ENCODE results near the gene AGTR1.
"Not testable (repeated sequence)": the region's sequence is repeated elsewhere in the genome, so short reads cannot be mapped to it uniquely, and the experiment has no call there.

The AGTR1 gene

GRCh38 chr3:148778926-148779325 is 81.2 kb downstream of the AGTR1 start:
- no peak overlapping the region for H3K4me3 ChIP-seq (ENCODE audit: low read depth, low read length)
- no peaks in the 10 kb centered on the region for H3K27me3 ChIP-seq (ENCODE audit: insufficient read depth, low read length)
- no peak overlapping the region for H4K8ac ChIP-seq (ENCODE audit: low read depth, low read length)
- no peak overlapping the region for H3K4ac ChIP-seq (ENCODE audit: low read depth, low read length)
- no peak overlapping the region for H3K9ac ChIP-seq (ENCODE audit: low read length)
- no peak overlapping the region for H2AFZ ChIP-seq (ENCODE audit: insufficient read depth, low read length, poor library complexity)
- WGBS (ENCODE audit: extremely low coverage, insufficient coverage, insufficient read length): no CpG with 5 or more reads among the region's 3 CpGs
- H4K12ac ChIP-seq (ENCODE audit: low read depth, low read length): no peak overlapping the region
- H3K36me3 ChIP-seq (ENCODE audit: control insufficient read depth in 1 of 2, insufficient read depth in 2 of 2, low read length in 2 of 2): no peaks in the 10 kb centered on the region
- H3K9me3 ChIP-seq (ENCODE audit: insufficient read depth, low read depth, low read length): no peaks in the 10 kb centered on the region
- H3K23ac ChIP-seq (ENCODE audit: low read length): no peak overlapping the region
- H3K79me2 ChIP-seq (ENCODE audit: control insufficient read depth, insufficient read depth, low read length, poor library complexity): no peaks in the 10 kb centered on the region
- no peaks in the 10 kb centered on the region for H3K4me1 ChIP-seq (ENCODE audit: control insufficient read depth in 1 of 2, insufficient read depth in 2 of 2, low read length in 2 of 2)
- no peak overlapping the region for H2BK5ac ChIP-seq (ENCODE audit: low read depth, low read length, poor library complexity)
- H2BK12ac ChIP-seq (ENCODE audit: low read length): no peak overlapping the region
- H3K18ac ChIP-seq (ENCODE audit: low read length): no peak overlapping the region
- H2AK5ac ChIP-seq (ENCODE audit: low read length): no peak overlapping the region
- H4K91ac ChIP-seq (ENCODE audit: low read depth, low read length): no peak overlapping the region
- H3K4me2 ChIP-seq (ENCODE audit: low read length): no peak overlapping the region
- H3K79me1 ChIP-seq (ENCODE audit: low read length): no peaks in the 10 kb centered on the region
- no peak overlapping the region for H2BK120ac ChIP-seq (ENCODE audit: insufficient read depth, low read length, poor library complexity)
- no peak overlapping the region for H3K14ac ChIP-seq (ENCODE audit: low read length)
- DNase-seq: no peak
- no peak overlapping the region for H3K27ac ChIP-seq (ENCODE audit: low read depth, low read length)

GRCh38 chr3:148785026-148785425 is 87.3 kb downstream of the AGTR1 start:
- not testable (repeated sequence) for H3K27me3 ChIP-seq (ENCODE audit: insufficient read depth, low read length); H2BK12ac ChIP-seq (ENCODE audit: low read length); H3K9ac ChIP-seq (ENCODE audit: low read length); H2BK120ac ChIP-seq (ENCODE audit: insufficient read depth, low read length, poor library complexity); H3K23ac ChIP-seq (ENCODE audit: low read length); H3K79me2 ChIP-seq (ENCODE audit: control insufficient read depth, insufficient read depth, low read length, poor library complexity); H3K9me3 ChIP-seq (ENCODE audit: insufficient read depth, low read depth, low read length); H2BK5ac ChIP-seq (ENCODE audit: low read depth, low read length, poor library complexity); H3K4ac ChIP-seq (ENCODE audit: low read depth, low read length); H3K79me1 ChIP-seq (ENCODE audit: low read length); H4K8ac ChIP-seq (ENCODE audit: low read depth, low read length); H3K36me3 ChIP-seq (ENCODE audit: control insufficient read depth in 1 of 2, insufficient read depth in 2 of 2, low read length in 2 of 2); H3K14ac ChIP-seq (ENCODE audit: low read length); H3K27ac ChIP-seq (ENCODE audit: low read depth, low read length); H3K18ac ChIP-seq (ENCODE audit: low read length); H4K91ac ChIP-seq (ENCODE audit: low read depth, low read length); H2AFZ ChIP-seq (ENCODE audit: insufficient read depth, low read length, poor library complexity); H2AK5ac ChIP-seq (ENCODE audit: low read length); H4K12ac ChIP-seq (ENCODE audit: low read depth, low read length); H3K4me1 ChIP-seq (ENCODE audit: control insufficient read depth in 1 of 2, insufficient read depth in 2 of 2, low read length in 2 of 2); H3K4me3 ChIP-seq (ENCODE audit: low read depth, low read length); DNase-seq; H3K4me2 ChIP-seq (ENCODE audit: low read length)
- no CpG with 5 or more reads among the region's 6 CpGs for WGBS (ENCODE audit: extremely low coverage, insufficient coverage, insufficient read length)

DNA sequence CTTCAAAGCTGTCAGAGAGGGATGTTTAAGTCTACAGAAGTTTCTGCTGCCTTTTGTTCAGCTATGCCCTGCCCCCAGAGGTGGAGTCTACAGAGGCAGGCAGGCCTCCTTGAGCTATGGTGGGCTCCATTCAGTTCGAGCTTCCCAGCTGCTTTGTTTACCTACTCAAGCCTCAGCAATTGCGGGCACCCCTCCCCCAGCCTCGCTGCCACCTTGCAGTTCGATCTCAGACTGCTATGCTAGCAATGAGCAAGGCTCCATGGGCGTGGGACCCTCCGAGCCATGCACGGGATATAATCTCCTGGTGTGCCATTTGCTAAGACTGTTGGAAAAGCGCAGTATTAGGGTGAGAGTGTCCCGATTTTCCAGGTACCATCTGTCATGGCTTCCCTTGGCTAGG is 88.5 kb downstream of the AGTR1 start:
- not testable (repeated sequence) for H3K36me3 ChIP-seq (ENCODE audit: control insufficient read depth in 1 of 2, insufficient read depth in 2 of 2, low read length in 2 of 2); H3K9ac ChIP-seq (ENCODE audit: low read length); H2BK5ac ChIP-seq (ENCODE audit: low read depth, low read length, poor library complexity); H3K79me1 ChIP-seq (ENCODE audit: low read length); H2AFZ ChIP-seq (ENCODE audit: insufficient read depth, low read length, poor library complexity); DNase-seq; H3K23ac ChIP-seq (ENCODE audit: low read length); H3K4me3 ChIP-seq (ENCODE audit: low read depth, low read length); H3K27ac ChIP-seq (ENCODE audit: low read depth, low read length); H3K27me3 ChIP-seq (ENCODE audit: insufficient read depth, low read length); H4K8ac ChIP-seq (ENCODE audit: low read depth, low read length); H3K79me2 ChIP-seq (ENCODE audit: control insufficient read depth, insufficient read depth, low read length, poor library complexity); H3K4ac ChIP-seq (ENCODE audit: low read depth, low read length); H2BK12ac ChIP-seq (ENCODE audit: low read length); H2AK5ac ChIP-seq (ENCODE audit: low read length); H2BK120ac ChIP-seq (ENCODE audit: insufficient read depth, low read length, poor library complexity); H4K12ac ChIP-seq (ENCODE audit: low read depth, low read length); H3K4me1 ChIP-seq (ENCODE audit: control insufficient read depth in 1 of 2, insufficient read depth in 2 of 2, low read length in 2 of 2); H3K4me2 ChIP-seq (ENCODE audit: low read length); H3K9me3 ChIP-seq (ENCODE audit: insufficient read depth, low read depth, low read length); H4K91ac ChIP-seq (ENCODE audit: low read depth, low read length); H3K18ac ChIP-seq (ENCODE audit: low read length); H3K14ac ChIP-seq (ENCODE audit: low read length)
- no CpG with 5 or more reads among the region's 9 CpGs for WGBS (ENCODE audit: extremely low coverage, insufficient coverage, insufficient read length)

DNA sequence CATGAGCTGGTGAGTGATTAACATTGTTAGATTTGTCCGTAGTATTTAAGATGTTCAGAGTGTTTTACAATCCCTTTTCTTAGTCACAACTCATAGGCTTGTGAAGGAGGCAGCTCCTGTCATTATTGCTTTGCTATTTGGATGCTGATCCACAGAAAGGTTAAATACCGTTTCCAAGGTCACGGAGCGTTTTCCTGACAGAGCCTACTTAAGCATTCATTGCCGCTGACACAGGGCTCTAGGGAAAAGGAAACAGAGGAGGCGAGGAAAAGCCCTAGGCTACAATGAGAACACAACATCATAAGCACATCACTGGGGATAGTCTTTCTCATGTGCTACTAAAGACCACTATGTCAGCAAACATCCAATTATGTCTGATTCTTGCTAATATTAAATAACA is 91.4 kb downstream of the AGTR1 start:
- H4K12ac ChIP-seq (ENCODE audit: low read depth, low read length): no peak overlapping the region
- no peaks in the 10 kb centered on the region for H3K79me2 ChIP-seq (ENCODE audit: control insufficient read depth, insufficient read depth, low read length, poor library complexity)
- DNase-seq: no peak
- H2AFZ ChIP-seq (ENCODE audit: insufficient read depth, low read length, poor library complexity): no peak overlapping the region
- no peak overlapping the region for H4K91ac ChIP-seq (ENCODE audit: low read depth, low read length)
- no peak overlapping the region for H3K23ac ChIP-seq (ENCODE audit: low read length)
- H3K27ac ChIP-seq (ENCODE audit: low read depth, low read length): no peak overlapping the region
- H4K8ac ChIP-seq (ENCODE audit: low read depth, low read length): no peak overlapping the region
- H2BK5ac ChIP-seq (ENCODE audit: low read depth, low read length, poor library complexity): no peak overlapping the region
- H3K9ac ChIP-seq (ENCODE audit: low read length): no peak overlapping the region
- H3K4ac ChIP-seq (ENCODE audit: low read depth, low read length): no peak overlapping the region
- H3K36me3 ChIP-seq (ENCODE audit: control insufficient read depth in 1 of 2, insufficient read depth in 2 of 2, low read length in 2 of 2): no peaks in the 10 kb centered on the region
- no peaks in the 10 kb centered on the region for H3K27me3 ChIP-seq (ENCODE audit: insufficient read depth, low read length)
- no peak overlapping the region for H3K4me2 ChIP-seq (ENCODE audit: low read length)
- H2BK12ac ChIP-seq (ENCODE audit: low read length): no peak overlapping the region
- H3K14ac ChIP-seq (ENCODE audit: low read length): no peak overlapping the region
- no CpG with 5 or more reads among the region's 6 CpGs for WGBS (ENCODE audit: extremely low coverage, insufficient coverage, insufficient read length)
- H3K4me1 ChIP-seq (ENCODE audit: control insufficient read depth in 1 of 2, insufficient read depth in 2 of 2, low read length in 2 of 2): no peaks in the 10 kb centered on the region
- no peak overlapping the region for H2BK120ac ChIP-seq (ENCODE audit: insufficient read depth, low read length, poor library complexity)
- peaks cover 2% of the 10 kb centered on the region for H3K9me3 ChIP-seq (ENCODE audit: insufficient read depth, low read depth, low read length)
- no peaks in the 10 kb centered on the region for H3K79me1 ChIP-seq (ENCODE audit: low read length)
- H3K4me3 ChIP-seq (ENCODE audit: low read depth, low read length): no peak overlapping the region
- no peak overlapping the region for H2AK5ac ChIP-seq (ENCODE audit: low read length)
- no peak overlapping the region for H3K18ac ChIP-seq (ENCODE audit: low read length)

Data from trophoblast cell (in vitro differentiated cells and primary cell).